Transverse colon (tissue), 4 donors: ENCODE results near the gene TMTC1. TPM values are rescaled to one million over a fixed set of nuclear protein-coding genes. Genes with fewer than 3 reads are reported as not detected.

Source experiments
- DNase-seq: peaks from one replicate; pipeline ENCODE4 v3.0.0-alpha.2; 2019
- H3K27ac ChIP-seq, 4 donors: fragments of 200-600 bp; sonication (generic); 2 replicates each; pipeline ENCODE4 v1.5.1; 2016 to 2018; ENCODE audit warnings: inconsistent platforms in 4 of 4
- H3K27me3 ChIP-seq: fragments of 200-600 bp; sonication (generic); 2 replicates; pipeline ENCODE4 v1.5.1; 2017; ENCODE audit warnings: inconsistent platforms
- H3K36me3 ChIP-seq, 4 donors: fragments of 200-600 bp; sonication (generic); 2 replicates each; pipeline ENCODE4 v1.5.1; 2017 to 2019; ENCODE audit warnings: inconsistent platforms in 4 of 4
- H3K4me1 ChIP-seq, 4 donors: fragments of 200-600 bp; sonication (generic); 2 replicates each; pipeline ENCODE4 v1.5.1; 2017 to 2020; ENCODE audit warnings: inconsistent platforms in 4 of 4
- H3K4me3 ChIP-seq, 4 donors: fragments of 200-600 bp; sonication (generic); 1 replicate in 1 of 4; 2 replicates in 3 of 4; pipeline versions ENCODE4 v1.5.1 to v1.6.1; 2017 to 2019; ENCODE audit warnings: inconsistent platforms in 4 of 4
- H3K9me3 ChIP-seq, 2 donors: fragments of 200-600 bp; sonication (generic); 2 replicates each; pipeline ENCODE4 v1.5.1; 2017 to 2019; ENCODE audit warnings: inconsistent platforms in 2 of 2
- CTCF ChIP-seq, 5 experiments: fragments of 200-600 bp in 3 of 5; fragments of 450-650 bp in 2 of 5; sonication (generic) in 3 of 5; IDR thresholded peaks; 1 replicate in 2 of 5; 2 replicates in 3 of 5; pipeline ENCODE4 v1.5.1; 2016 to 2017; ENCODE audit warnings: antibody characterized with exemption in 5 of 5, inconsistent platforms in 3 of 5, mild to moderate bottlenecking in 2 of 5, moderate library complexity in 1 of 5
- EP300 ChIP-seq: sonication (generic); formaldehyde crosslinking; IDR thresholded peaks from one replicate; pipeline ENCODE4 v1.6.1; 2017; ENCODE audit warnings: antibody characterized with exemption, low read depth
- POLR2A ChIP-seq: fragments of 450-650 bp; IDR thresholded peaks from one replicate; pipeline ENCODE4 v1.6.1; 2016; ENCODE audit warnings: antibody characterized with exemption, mild to moderate bottlenecking, moderate library complexity
- POLR2AphosphoS5 ChIP-seq, 3 donors: sonication (generic); formaldehyde crosslinking; IDR thresholded peaks; one replicate each; pipeline ENCODE4 v1.6.1; 2016; ENCODE audit warnings: antibody characterized with exemption in 3 of 3
- WGBS, 2 donors: methylation state at CpG; one replicate each; pipeline ENCODE4 v1.1.5; 2018; ENCODE audit warnings: low coverage in 1 of 2; 5-methylcytosine and 5-hydroxymethylcytosine counted together
- in situ Hi-C, 4 donors: fragments of 200-750 bp; cut with MboI; loops; one replicate each; pipeline versions ENCODE4 v1.15.0 to v1.15.1; 2017; ENCODE audit warnings: low sequenced_read_pairs in 3 of 4, low pct_ligation_motif_present in 1 of 4, low pct_unique_long_range_greater_than_20kb in 1 of 4
- intact Hi-C: fragments of 100-400 bp; cut with DNase I; formaldehyde crosslinking; loops from one replicate; pipeline ENCODE4 v1.15.1; 2023; ENCODE audit warnings: low total_unique reads
- total RNA-seq, 4 donors: library from RNA; depleted of rRNA; stranded (reverse); fragments of >200 nt; gene quantifications; one replicate each; pipeline ENCODE4 v1.1.0, GENCODE V29; 2016

The TMTC1 gene
- total RNA-seq, 4 donors from 2014 or later: 10.2 to 26.9 (median 16.9) TPM

- Histone ChIP-seq H3K36me3 (no peaks in the 10 kb centered on the region), H3K9me3 (no peaks in the 10 kb centered on the region), H3K4me1 (peaks cover 0 to 3% (median 0%) of the 10 kb centered on the region in 4 donors), H3K27me3 (no peaks in the 10 kb centered on the region), H3K27ac (no peak overlapping the region), H3K4me3 (no peak overlapping the region)
- intact Hi-C loops (no loop called here), in situ Hi-C loops (no loop called here)
- DNase-seq: no peak
- no peak for TF ChIP-seq POLR2AphosphoS5 (IDR thresholded peaks at IDR 0.05)
- TF ChIP-seq CTCF (IDR thresholded peaks at IDR 0.05): no peak
- no peak for TF ChIP-seq EP300
- no peak for TF ChIP-seq POLR2A
- WGBS, 2 donors: 60 to 69% methylated on average over 1 to 2 of the region's 2 CpGs
Observed at GRCh38 chr12:29593001-29593400, 190.7 kb downstream of the TMTC1 start.

GRCh38 chr12:29591140-29592020 is 192.4 kb downstream of the TMTC1 start:
- Histone ChIP-seq H3K4me3 (no peak overlapping the region), H3K36me3 (no peaks in the 10 kb centered on the region), H3K9me3 (no peaks in the 10 kb centered on the region), H3K4me1 (peaks cover 0 to 3% (median 0%) of the 10 kb centered on the region in 4 donors), H3K27me3 (no peaks in the 10 kb centered on the region), H3K27ac (no peak overlapping the region)
- no peak for TF ChIP-seq CTCF (IDR thresholded peaks at IDR 0.05)
- TF ChIP-seq EP300: no peak
- TF ChIP-seq POLR2AphosphoS5 (IDR thresholded peaks at IDR 0.05): no peak
- TF ChIP-seq POLR2A: no peak
- DNase-seq: no peak
- 62 to 65% methylated on average over 11 of the region's 11 CpGs for WGBS, 2 donors
- in situ Hi-C loops: no loop called here
- intact Hi-C loops: no loop called here

GRCh38 chr12:29589851-29590250 is 193.9 kb downstream of the TMTC1 start:
- Histone ChIP-seq H3K4me3 (no peak overlapping the region), H3K4me1 (peaks cover 0 to 3% (median 0%) of the 10 kb centered on the region in 4 donors), H3K9me3 (no peaks in the 10 kb centered on the region), H3K27me3 (no peaks in the 10 kb centered on the region), H3K27ac (no peak overlapping the region), H3K36me3 (no peaks in the 10 kb centered on the region)
- intact Hi-C loops (no loop called here), in situ Hi-C loops (no loop called here)
- no peak for TF ChIP-seq CTCF (IDR thresholded peaks at IDR 0.05)
- TF ChIP-seq POLR2AphosphoS5 (IDR thresholded peaks at IDR 0.05): no peak
- TF ChIP-seq EP300: no peak
- no peak for TF ChIP-seq POLR2A
- 35 to 75% methylated on average over 2 of the region's 2 CpGs for WGBS, 2 donors
- no peak for DNase-seq

GRCh38 chr12:29589286-29589820 is 194.4 kb downstream of the TMTC1 start:
- 92% methylated on average over 2 of the region's 2 CpGs; no CpG with 5 or more reads in 1 of the 2 donors for WGBS, 2 donors
- no peak for TF ChIP-seq EP300
- TF ChIP-seq POLR2A: no peak
- Histone ChIP-seq H3K27me3 (no peaks in the 10 kb centered on the region), H3K27ac (no peak overlapping the region), H3K4me1 (peaks cover 0 to 3% (median 0%) of the 10 kb centered on the region in 4 donors), H3K4me3 (no peak overlapping the region), H3K9me3 (no peaks in the 10 kb centered on the region), H3K36me3 (no peaks in the 10 kb centered on the region)
- in situ Hi-C loops: no loop called here
- intact Hi-C loops: no loop called here
- DNase-seq: no peak
